Activated CD8-positive, alpha-beta memory T cell treated with anti-CD3 and anti-CD28 coated beads, Interleukin-2, amount 50 U/mL, for 1 hour (primary cell): ENCODE data around the gene TNFRSF8.
"Not testable (repeated sequence)": the region's sequence is repeated elsewhere in the genome, so short reads cannot be mapped to it uniquely, and the experiment has no call there.

Experiments used
- DNase-seq: peaks from one replicate; pipeline ENCODE4 v3.0.0-alpha.2; 2020; ENCODE audit errors: extremely low read depth

Gene TNFRSF8

DNA sequence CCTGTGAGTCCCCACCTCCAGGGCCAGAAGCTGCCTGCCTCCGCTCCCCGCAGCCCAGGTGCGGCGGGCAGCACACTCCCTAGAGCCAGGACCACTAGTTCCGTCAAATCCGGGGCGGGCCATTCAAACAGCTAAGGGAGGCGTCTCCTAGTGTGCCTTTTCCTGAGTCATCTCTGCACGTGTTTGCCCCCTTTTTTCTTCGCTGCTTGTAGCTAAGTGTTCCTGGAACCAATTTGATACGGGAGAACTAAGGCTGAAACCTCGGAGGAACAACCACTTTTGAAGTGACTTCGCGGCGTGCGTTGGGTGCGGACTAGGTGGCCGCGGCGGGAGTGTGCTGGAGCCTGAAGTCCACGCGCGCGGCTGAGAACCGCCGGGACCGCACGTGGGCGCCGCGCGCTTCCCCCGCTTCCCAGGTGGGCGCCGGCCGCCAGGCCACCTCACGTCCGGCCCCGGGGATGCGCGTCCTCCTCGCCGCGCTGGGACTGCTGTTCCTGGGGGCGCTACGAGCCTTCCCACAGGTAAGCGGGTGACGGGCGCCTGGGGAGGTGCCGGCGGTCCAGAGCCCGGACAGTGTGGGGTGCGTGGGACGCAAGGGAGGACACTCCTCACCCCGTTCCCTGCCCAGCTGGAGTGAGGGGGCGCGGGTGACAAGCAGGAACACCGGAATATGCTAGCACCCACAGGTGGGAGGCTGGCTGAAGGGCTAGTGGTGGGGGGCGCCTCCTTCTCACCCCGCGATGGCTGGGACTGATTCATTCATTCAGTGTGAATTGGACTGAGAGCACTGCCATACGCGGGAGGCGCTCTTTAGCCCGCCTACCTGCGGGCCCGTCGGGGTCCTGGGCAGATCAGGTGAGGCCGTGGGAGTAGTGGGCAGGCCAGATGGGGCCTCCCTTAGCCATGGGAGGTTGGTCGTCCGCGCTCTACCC, at the start of gene TNFRSF8:
TSS of gene TNFRSF8 (plus strand) at position 163 of the 932 bp plus-strand sequence. CDS start at position 459, 296 bp downstream.
- DNase-seq: no peak

DNA sequence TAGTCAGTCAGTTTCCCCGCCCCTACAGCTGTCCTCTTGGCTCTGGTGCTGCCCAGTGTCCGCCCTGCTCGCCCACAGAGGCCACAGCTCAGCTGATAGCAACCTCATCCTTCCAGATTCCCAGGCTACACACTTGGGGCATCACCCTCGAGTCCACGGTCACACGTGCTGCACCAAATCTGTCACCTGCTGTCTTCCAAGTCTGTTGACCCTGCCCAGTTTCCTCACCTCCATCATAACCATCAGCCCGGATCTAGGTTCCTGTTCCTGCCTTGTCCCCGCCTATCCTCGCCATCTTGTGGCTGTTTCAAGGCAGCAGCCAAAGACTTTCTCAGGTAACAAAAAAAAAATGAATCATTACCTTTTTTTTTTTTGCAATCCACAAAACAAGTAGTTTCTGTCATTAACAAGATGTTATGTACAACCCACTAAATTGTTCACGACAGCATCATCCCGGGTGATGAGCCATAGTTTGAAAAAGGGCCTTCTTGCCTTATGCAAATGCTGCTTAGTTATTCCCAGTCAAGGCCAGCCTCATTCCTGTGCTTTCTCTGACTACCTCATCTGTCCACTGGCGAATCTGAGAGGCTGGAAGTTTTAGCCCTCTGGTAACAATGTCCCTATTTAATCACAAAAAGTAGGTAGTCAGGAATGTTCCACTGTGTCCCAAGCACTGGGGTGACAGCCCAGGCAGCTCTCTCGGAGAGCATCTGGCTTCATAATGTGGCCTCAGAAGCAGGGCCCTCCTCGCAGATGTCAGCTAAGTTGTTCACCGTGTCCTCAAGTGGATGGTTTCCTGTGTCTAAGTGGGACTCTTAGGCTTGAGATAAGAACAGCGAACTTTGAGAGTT, 48.7 kb upstream of the TNFRSF8 start:
- no peak for DNase-seq

- DNase-seq: no peak
Observed at GRCh38 chr1:12015001-12015491, 48.1 kb upstream of the TNFRSF8 start.

DNA sequence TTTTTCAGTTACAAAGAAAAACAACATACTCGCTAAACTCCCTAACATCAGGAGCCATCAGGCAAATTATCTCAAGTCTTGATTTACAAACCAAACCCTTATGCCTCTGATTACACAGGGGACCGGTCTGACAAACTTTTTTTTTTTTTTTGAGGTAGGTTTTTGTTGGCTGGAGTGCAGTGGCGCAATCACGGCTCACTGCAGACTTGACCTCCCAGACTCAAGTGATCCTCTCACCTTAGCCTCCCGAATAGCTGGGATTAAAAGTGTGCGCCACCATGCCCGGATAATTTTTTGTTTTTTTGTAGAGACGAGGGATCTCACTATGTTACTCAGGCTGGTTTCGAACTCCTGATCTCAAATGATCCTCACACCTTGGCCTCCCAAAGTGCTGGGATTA, 47.6 kb upstream of the TNFRSF8 start:
- DNase-seq: no peak

DNA sequence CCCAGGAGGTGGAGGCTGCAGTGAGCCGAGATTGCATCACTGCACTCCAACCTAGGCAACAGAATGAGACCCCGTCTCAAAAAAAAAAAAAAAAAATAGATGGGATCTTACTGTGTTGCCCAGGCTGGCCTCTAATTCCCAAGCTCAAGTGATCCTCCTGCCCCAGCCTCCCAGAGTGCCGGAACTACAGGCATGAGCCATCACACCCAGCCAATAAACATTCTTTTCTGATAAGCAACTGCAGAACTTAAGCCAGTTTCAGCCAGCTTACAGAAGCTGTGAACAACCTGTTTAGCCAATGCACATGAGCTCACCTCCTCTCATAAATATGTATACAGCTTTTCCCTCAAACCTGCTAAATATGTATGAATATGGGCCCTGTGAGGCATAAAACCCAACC, 46.9 kb upstream of the TNFRSF8 start:
- no peak for DNase-seq

DNA sequence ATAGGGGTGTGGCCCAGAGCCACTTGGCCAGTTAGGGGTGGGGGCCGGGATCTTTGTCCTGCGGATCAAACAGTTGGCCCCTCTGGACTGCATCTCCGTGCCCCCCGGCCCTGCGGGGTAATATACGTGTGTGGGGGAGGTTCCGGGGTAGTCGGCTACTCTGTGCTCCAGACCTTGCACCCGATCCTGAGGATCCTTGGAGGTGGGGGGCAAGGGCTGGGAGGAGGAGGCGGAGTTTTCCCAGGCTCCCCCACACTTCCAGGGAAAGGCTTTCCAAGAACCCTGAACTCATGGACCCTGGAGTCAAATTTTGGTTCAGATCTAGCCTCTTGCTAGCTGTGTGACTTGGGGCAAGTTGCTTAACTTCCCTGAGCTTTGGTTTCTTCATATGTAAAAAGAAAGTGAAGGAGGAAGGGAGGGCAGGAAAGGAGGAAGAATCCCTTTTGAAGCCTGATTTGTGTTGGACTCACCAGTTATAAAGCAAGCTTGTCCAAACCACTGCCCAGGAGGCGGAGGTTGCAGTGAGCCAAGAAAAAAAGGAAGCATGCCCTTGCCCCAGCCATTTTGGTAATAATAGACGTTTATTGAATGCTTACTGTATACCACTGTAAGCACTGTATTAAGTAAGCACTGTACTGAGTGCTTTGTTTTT, 43.1 kb upstream of the TNFRSF8 start:
- no peak for DNase-seq

DNA sequence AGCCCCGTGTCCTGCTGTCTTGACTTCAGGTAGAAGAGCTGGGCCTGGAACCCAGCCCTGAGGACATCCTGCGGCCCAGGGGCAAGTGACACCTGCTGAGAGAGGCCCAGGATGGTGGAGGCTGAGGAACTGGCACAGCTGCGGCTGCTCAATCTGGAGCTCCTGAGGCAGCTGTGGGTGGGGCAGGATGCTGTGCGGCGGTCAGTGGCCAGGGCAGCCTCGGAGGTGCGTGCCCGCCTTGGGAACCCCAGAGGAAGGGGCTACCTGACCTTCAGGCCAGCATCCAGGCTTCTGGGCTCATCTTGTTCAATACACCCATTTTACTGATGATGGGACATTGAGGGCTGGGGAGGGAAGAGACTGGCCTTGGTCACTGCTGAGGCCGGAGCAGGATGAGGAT, 41.5 kb upstream of the TNFRSF8 start:
- no peak for DNase-seq

DNA sequence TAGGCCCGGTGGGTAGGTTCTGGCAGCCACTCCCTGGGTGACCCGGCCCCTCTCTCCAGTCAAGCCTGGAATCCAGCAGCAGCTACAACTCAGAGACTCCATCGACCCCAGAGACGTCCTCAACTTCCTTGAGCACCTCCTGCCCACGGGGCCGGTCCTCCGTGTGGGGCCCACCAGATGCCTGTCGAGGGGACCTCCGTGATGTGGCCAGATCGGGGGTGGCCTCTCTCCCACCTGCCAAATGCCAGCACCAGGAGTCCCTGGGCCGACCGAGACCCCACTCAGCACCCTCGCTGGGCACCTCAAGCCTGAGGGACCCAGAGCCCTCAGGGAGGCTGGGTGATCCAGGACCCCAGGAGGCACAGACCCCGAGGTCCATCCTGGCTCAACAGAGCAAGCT, 41.1 kb upstream of the TNFRSF8 start:
- DNase-seq: no peak

DNA sequence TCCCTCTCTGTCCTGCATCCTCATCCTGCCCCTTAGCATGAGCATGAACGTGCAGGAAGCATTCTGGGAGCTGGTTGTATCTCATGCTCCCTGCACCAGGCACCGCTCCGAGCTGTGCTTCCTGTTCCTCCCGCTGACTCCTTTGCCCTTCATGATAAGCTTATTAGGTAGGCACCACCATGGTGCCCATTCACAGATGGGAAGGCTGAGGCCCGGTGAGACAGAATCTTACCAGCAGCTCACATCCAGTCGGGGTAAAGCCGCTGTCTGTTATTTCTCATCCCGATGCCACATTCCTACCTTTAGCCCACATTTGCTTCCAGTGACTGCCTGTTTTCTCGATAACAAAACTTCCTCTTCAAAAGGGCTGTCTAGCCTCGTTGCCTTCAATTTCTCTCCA, 36.5 kb upstream of the TNFRSF8 start:
- no peak for DNase-seq

GRCh38 chr1:12028248-12028647, 34.9 kb upstream of the TNFRSF8 start:
- DNase-seq: no peak

DNA sequence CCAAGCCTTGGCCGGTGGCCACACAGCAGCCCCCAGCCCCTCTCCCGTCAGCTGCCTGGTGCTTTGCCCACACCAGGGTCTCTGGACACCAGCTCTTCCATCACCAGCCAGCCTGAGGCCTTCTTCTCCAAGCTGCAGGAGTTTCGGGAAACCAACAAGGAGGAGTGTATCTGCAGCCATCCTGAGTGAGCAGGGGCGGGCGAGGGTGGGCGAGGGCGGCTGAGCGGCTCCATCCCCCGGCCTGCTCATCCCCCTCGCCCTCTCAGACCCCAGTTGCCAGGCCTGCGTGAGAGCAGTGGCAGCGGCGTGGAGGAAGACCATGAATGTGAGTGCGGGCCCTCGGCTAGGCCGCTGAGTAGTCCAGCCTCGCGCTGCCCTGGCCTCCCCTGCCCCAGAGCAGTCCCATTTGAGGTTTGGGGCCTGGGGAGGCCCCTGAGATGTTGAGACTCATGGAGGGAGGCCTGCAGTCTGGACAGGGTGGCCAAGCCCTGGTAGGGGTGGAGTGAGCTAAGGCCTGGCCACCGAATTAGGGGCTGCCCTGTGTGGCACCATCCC, 34.1 kb upstream of the TNFRSF8 start:
- no peak for DNase-seq

GRCh38 chr1:12029720-12030339, 33.3 kb upstream of the TNFRSF8 start:
- DNase-seq: no peak

DNA sequence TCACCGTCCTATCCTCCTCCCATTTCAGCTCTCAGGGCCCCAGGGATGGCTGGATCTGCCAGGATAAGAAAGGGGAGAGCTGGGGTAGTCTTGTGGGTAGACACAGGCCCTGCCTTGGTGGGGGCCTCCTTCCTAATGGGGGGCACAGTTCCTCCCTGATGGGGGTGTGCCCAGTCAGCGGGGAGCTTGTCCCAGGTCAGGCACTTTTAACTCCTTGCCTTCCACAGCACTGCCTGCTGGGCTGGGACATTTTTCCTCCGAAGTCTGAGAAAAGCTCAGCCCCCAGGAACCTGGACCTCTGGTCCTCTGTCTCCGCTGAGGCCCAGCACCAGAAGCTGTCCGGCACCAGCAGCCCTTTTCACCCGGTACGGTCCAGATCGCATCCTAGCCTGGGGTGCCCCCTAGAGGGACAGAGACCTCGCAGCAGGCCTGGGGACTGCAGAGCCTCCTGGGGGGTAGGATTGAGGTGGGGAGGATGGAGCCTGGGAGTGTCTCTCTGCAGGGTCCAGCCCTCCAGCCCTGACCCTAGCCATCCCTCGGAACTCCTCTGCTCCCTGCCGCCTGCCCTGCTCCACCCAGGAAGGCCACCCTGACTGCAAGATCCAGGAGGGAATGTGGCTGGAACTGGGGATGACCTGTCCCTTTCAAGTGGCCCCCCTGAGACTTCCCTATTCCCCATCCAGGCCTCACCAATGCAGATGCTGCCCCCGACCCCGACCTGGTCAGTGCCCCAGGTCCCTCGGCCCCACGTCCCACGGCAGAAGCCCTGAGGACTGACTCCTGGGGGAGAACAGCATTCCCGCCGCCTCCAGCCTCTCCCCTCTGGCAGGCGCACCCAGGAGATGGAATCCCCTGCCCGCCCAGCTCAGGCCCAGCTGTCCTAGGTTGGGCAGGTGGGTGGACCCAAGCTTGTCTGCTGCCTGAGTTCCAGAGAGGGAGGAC, 31.8 kb upstream of the TNFRSF8 start:
- no peak for DNase-seq

- DNase-seq: no peak
Observed at GRCh38 chr1:12032161-12032621, 30.9 kb upstream of the TNFRSF8 start.

- not testable (repeated sequence) for DNase-seq
Observed at GRCh38 chr1:12033441-12033840, 29.7 kb upstream of the TNFRSF8 start.

DNA sequence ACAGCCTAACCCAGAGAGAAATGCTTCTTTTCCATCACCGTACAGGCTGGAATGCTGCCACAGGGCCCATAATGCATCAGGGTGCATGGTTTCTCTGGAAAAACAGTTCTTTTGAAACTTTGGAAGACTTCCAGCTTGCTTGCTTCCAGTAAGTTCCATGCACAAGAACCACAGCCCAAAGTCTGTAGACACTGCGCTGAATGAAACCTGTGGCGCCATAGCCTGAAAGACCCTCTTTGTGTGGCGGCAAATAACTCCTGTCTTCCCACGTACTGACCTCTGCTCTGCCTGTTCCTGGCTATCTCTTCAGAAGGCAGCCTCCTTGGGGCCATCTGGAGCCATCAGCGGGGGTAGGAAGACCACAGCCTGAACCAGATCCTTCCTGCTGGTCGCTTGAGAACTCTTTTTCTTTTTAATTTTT, 28.7 kb upstream of the TNFRSF8 start:
- no peak for DNase-seq

- no peak for DNase-seq
Observed at GRCh38 chr1:12035312-12035711, 27.8 kb upstream of the TNFRSF8 start.

DNA sequence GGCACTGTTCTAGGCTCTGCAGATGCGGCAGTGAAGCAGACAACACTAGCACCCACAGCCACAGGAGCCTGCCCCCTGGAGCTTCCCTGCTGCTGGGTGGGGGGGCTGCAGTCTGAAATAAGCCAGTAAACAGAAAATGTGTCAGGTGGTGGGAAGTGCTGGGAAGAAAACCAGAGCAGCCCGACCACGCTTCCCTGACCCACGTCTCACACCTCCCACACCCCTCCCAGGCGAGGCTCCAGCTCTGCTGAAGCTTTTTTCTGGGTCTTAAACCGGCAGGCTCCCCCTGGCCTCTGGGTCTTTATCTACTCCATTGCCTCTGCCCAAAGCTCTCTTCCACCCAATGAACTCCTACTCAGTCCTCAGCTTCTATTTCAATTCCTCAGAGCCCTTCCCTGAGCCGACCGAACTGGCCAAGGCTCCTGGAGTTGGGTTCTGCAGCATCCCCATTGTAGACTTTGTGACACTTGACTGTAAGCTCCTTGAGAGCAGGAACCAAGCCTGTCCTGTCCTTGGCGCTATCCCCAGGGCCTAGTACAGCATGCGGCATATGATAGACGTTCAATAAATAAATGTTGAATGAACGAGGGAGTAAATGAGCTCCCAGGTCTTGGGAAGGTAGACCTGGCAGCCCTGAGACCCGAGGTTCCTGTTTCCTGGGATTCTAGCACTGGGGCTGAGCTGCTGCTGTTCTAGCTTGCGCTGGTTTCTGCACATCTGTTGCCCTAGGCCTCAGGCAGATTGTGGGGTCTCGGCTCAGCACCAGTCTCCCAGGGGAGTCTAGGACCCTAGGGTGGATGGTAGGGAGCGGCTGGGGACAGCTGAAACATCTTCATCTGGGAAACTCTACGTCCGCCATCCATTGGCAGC, 25.4 kb upstream of the TNFRSF8 start:
- no peak for DNase-seq
